H9 (cell line): ENCODE results near the gene PARD3. TPM values are rescaled to one million over a fixed set of nuclear protein-coding genes. Genes with fewer than 3 reads are reported as not detected.

ENCODE experiments used
- DNase-seq: peaks from one replicate; pipeline ENCODE4 v3.0.0-alpha.2; 2017
- H2AFZ ChIP-seq: one replicate; pipeline ENCODE4 v1.6.1; 2013; ENCODE audit warnings: mild to moderate bottlenecking, low read length, control low read depth, moderate library complexity
- H2AK5ac ChIP-seq: 2 replicates; pipeline ENCODE4 v1.6.1; 2013; ENCODE audit warnings: low read length, control low read depth, mixed read lengths; ENCODE audit not compliant: insufficient read length
- H2BK120ac ChIP-seq: one replicate; pipeline ENCODE4 v1.6.1; 2013; ENCODE audit warnings: low read depth, mild to moderate bottlenecking, low read length, control low read depth, inconsistent platforms; ENCODE audit not compliant: poor library complexity, severe bottlenecking
- H2BK12ac ChIP-seq: 2 replicates; pipeline ENCODE4 v1.6.1; 2013; ENCODE audit warnings: low read length, control low read depth, mixed read lengths, low read depth; ENCODE audit not compliant: insufficient read length
- H2BK15ac ChIP-seq: 2 replicates; pipeline ENCODE4 v1.6.1; 2013; ENCODE audit warnings: low read depth, low read length, control low read depth
- H2BK20ac ChIP-seq: one replicate; pipeline ENCODE4 v1.6.1; 2013; ENCODE audit warnings: low read depth, mild to moderate bottlenecking, low read length, control low read depth, inconsistent platforms; ENCODE audit not compliant: poor library complexity, severe bottlenecking
- H2BK5ac ChIP-seq: 2 replicates; pipeline ENCODE4 v1.6.1; 2013; ENCODE audit warnings: low read length, control low read depth, mixed read lengths; ENCODE audit not compliant: insufficient read length
- H3K14ac ChIP-seq: 2 replicates; pipeline ENCODE4 v1.6.1; 2013; ENCODE audit warnings: low read length, control low read depth; ENCODE audit not compliant: insufficient read depth
- H3K18ac ChIP-seq: 2 replicates; pipeline ENCODE4 v1.6.1; 2013; ENCODE audit warnings: low read depth, mild to moderate bottlenecking, mixed read lengths, low read length, control low read depth; ENCODE audit not compliant: insufficient read length
- H3K23ac ChIP-seq: 2 replicates; pipeline ENCODE4 v1.6.1; 2013; ENCODE audit warnings: low read length, control low read depth, mixed read lengths, low read depth; ENCODE audit not compliant: insufficient read length
- H3K23me2 ChIP-seq: 2 replicates; pipeline ENCODE4 v1.6.1; 2013; ENCODE audit warnings: low read depth, mild to moderate bottlenecking, mixed read lengths, low read length, control low read depth; ENCODE audit not compliant: insufficient read length, poor library complexity, severe bottlenecking
- H3K27ac ChIP-seq: 2 replicates; pipeline ENCODE4 v1.5.1; 2013; ENCODE audit warnings: low read length, control low read depth, mixed read lengths, low read depth; ENCODE audit not compliant: insufficient read length
- H3K27me3 ChIP-seq: 2 replicates; pipeline ENCODE4 v1.6.1; 2013; ENCODE audit warnings: low read length, control low read depth, inconsistent platforms; ENCODE audit not compliant: insufficient read depth
- H3K4ac ChIP-seq: 2 replicates; pipeline ENCODE4 v1.6.1; 2013; ENCODE audit warnings: low read depth, mild to moderate bottlenecking, control low read depth, inconsistent platforms, low read length, moderate library complexity
- H3K4me1 ChIP-seq: 2 replicates; pipeline ENCODE4 v1.6.1; 2013; ENCODE audit warnings: low read length, control low read depth, inconsistent platforms; ENCODE audit not compliant: insufficient read depth
- H3K4me2 ChIP-seq: 2 replicates; pipeline ENCODE4 v1.6.1; 2013; ENCODE audit warnings: low read length, control low read depth, mixed read lengths; ENCODE audit not compliant: insufficient read length, insufficient read depth
- H3K56ac ChIP-seq: 2 replicates; pipeline ENCODE4 v1.6.1; 2013; ENCODE audit warnings: low read depth, mild to moderate bottlenecking, mixed read lengths, low read length, control low read depth; ENCODE audit not compliant: insufficient read length
- H3K79me1 ChIP-seq: 2 replicates; pipeline ENCODE4 v1.6.1; 2013; ENCODE audit warnings: low read depth, mild to moderate bottlenecking, moderate library complexity, low read length, control low read depth, inconsistent platforms; ENCODE audit not compliant: insufficient read depth, poor library complexity, severe bottlenecking
- H3K79me2 ChIP-seq: 2 replicates; pipeline ENCODE4 v1.6.1; 2013; ENCODE audit warnings: low read length, control low read depth, inconsistent platforms; ENCODE audit not compliant: insufficient read depth
- H3K9ac ChIP-seq: 2 replicates; pipeline ENCODE4 v1.6.1; 2013; ENCODE audit warnings: low read length, control low read depth, mixed read lengths; ENCODE audit not compliant: insufficient read length; ENCODE audit errors: extremely low read depth
- H3K9me3 ChIP-seq: one replicate; pipeline ENCODE4 v1.6.1; 2013; ENCODE audit warnings: low read depth, low read length, inconsistent platforms; ENCODE audit not compliant: control insufficient read depth
- H3T11ph ChIP-seq: one replicate; pipeline ENCODE4 v1.6.1; 2013; ENCODE audit warnings: mild to moderate bottlenecking, low read length, control low read depth, inconsistent platforms
- H4K20me1 ChIP-seq: one replicate; pipeline ENCODE4 v1.6.1; 2013; ENCODE audit not compliant: control insufficient read depth, insufficient read length, insufficient read depth
- H4K5ac ChIP-seq: 2 replicates; pipeline ENCODE4 v1.6.1; 2013; ENCODE audit warnings: low read depth, mild to moderate bottlenecking, mixed read lengths, low read length, control low read depth; ENCODE audit not compliant: insufficient read length
- H4K8ac ChIP-seq: replicated peaks from 2 replicates; pipeline ENCODE4 v1.6.1; 2013; ENCODE audit warnings: low read length, control low read depth, mixed read lengths, low read depth; ENCODE audit not compliant: insufficient read length
- H4K91ac ChIP-seq: 2 replicates; pipeline ENCODE4 v1.6.1; 2013; ENCODE audit warnings: low read depth, mild to moderate bottlenecking, moderate library complexity, mixed read lengths, low read length, control low read depth; ENCODE audit not compliant: insufficient read length
- H3K27ac Mint-ChIP-seq, 3 experiments: 2 replicates in 2 of 3; 3 replicates in 1 of 3; pipeline ENCODE4 v1.8.0; 2020 to 2021; ENCODE audit warnings: mixed read lengths in 3 of 3, mild to moderate bottlenecking in 1 of 3, moderate library complexity in 1 of 3
- H3K27me3 Mint-ChIP-seq: 2 replicates; pipeline ENCODE4 v1.8.0; 2021; ENCODE audit warnings: low read depth, mild to moderate bottlenecking, moderate library complexity, mixed read lengths
- H3K36me3 Mint-ChIP-seq, 3 experiments: 2 replicates in 2 of 3; 3 replicates in 1 of 3; pipeline ENCODE4 v1.8.0; 2020 to 2021; ENCODE audit warnings: low read depth in 3 of 3, mixed read lengths in 3 of 3; ENCODE audit not compliant: insufficient read depth in 1 of 3
- H3K4me1 Mint-ChIP-seq, 2 experiments: 2 replicates each; pipeline ENCODE4 v1.8.0; 2020; ENCODE audit warnings: mixed read lengths in 2 of 2
- H3K4me3 Mint-ChIP-seq, 2 experiments: 2 replicates in 1 of 2; 3 replicates in 1 of 2; pipeline ENCODE4 v1.8.0; 2020 to 2021; ENCODE audit warnings: mild to moderate bottlenecking in 2 of 2, mixed read lengths in 2 of 2, moderate library complexity in 1 of 2
- H3K9me3 Mint-ChIP-seq, 2 experiments: 2 replicates in 1 of 2; 3 replicates in 1 of 2; pipeline ENCODE4 v1.8.0; 2020; ENCODE audit warnings: mild to moderate bottlenecking in 2 of 2, mixed read lengths in 2 of 2, moderate library complexity in 1 of 2
- WGBS: extraction: QIAGEN DNeasy Blood & Tissue Kit; methylation state at CpG from one replicate; pipeline ENCODE4 v1.1.7; 2013; ENCODE audit warnings: missing lambda C conversion rate, low lambda C conversion rate, mixed read lengths; ENCODE audit not compliant: insufficient read length; ENCODE audit errors: extremely low coverage; 5-methylcytosine and 5-hydroxymethylcytosine counted together
- total RNA-seq: library from RNA; stranded (reverse); gene quantifications from 2 replicates; pipeline ENCODE4 v1.2.1, GENCODE V29; 2021
- TF ChIP-seq, protein P1 (sequence below): fragments of 200-600 bp; sonication (generic); conservative IDR thresholded peaks from 3 replicates; pipeline ENCODE4 v1.8.0; 2021; ENCODE audit warnings: antibody characterized with exemption, mild to moderate bottlenecking

The PARD3 gene
- total RNA-seq, 1 experiment from 2014 or later, result 44.7 TPM

DNA sequence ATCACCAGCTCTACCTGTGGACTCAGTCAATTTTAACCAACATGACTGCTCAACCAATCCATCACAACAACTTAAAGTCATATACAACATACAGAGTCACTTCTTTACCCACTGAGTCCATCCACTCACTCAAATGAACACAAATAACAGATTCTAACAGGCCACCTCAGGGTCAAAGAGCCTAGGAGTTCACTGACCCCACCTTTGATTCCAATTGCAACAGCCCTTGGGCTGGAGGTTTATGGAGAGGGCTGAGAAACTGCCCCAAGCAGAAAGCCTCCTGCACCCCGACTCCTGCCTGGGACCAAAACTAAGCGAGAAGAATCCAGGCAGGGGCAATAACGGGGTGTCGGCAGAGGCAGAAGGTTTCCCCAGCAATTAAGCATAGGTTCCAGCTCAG, 263.8 kb downstream of the PARD3 start:
- WGBS, result no CpG with 5 or more reads among the region's 4 CpGs
- Histone ChIP-seq H4K91ac (no peak overlapping the region), H3K14ac (peak overlapping the region; percentile 6; the same call in 1 of the 2 replicates), H2BK12ac (no peak overlapping the region), H3K79me1 (no peaks in the 10 kb centered on the region), H2BK120ac (no peak overlapping the region), H2BK20ac (no peak overlapping the region), H3T11ph (no peak overlapping the region), H4K5ac (no peak overlapping the region), H3K4ac (no peak overlapping the region), H2BK15ac (no peak overlapping the region), H3K23ac (no peak overlapping the region), H3K79me2 (peaks cover 2% of the 10 kb centered on the region; the same call in 1 of the 2 replicates), H3K56ac (no peak overlapping the region), H3K9me3 (no peaks in the 10 kb centered on the region), H2AFZ (no peak overlapping the region), H2BK5ac (no peak overlapping the region), H3K18ac (no peak overlapping the region), H3K27ac (no peak overlapping the region), H3K9ac (no peak overlapping the region), H3K23me2 (no peaks in the 10 kb centered on the region), H4K8ac (no peak overlapping the region), H4K20me1 (no peaks in the 10 kb centered on the region), H3K27me3 (no peaks in the 10 kb centered on the region), H3K4me1 (no peaks in the 10 kb centered on the region; the same call in 1 of the 2 replicates), H2AK5ac (no peak overlapping the region), H3K4me2 (no peak overlapping the region)
- no peak overlapping the region for H3K4me3 Mint-ChIP-seq
- H3K9me3 Mint-ChIP-seq, result no peaks in the 10 kb centered on the region
- TF ChIP-seq, protein P1, sequence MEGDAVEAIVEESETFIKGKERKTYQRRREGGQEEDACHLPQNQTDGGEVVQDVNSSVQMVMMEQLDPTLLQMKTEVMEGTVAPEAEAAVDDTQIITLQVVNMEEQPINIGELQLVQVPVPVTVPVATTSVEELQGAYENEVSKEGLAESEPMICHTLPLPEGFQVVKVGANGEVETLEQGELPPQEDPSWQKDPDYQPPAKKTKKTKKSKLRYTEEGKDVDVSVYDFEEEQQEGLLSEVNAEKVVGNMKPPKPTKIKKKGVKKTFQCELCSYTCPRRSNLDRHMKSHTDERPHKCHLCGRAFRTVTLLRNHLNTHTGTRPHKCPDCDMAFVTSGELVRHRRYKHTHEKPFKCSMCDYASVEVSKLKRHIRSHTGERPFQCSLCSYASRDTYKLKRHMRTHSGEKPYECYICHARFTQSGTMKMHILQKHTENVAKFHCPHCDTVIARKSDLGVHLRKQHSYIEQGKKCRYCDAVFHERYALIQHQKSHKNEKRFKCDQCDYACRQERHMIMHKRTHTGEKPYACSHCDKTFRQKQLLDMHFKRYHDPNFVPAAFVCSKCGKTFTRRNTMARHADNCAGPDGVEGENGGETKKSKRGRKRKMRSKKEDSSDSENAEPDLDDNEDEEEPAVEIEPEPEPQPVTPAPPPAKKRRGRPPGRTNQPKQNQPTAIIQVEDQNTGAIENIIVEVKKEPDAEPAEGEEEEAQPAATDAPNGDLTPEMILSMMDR, result no peak
- H3K27ac Mint-ChIP-seq, result peak overlapping the region; percentile 19 to 56 (median 22); a peak in 3 of 7 replicates
- DNase-seq, result no peak
- H3K36me3 Mint-ChIP-seq, result no peaks in the 10 kb centered on the region
- H3K27me3 Mint-ChIP-seq, result no peaks in the 10 kb centered on the region
- H3K4me1 Mint-ChIP-seq, result peaks cover 17% of the 10 kb centered on the region in 2 experiments
